GM12878 (cell line): ENCODE results near the gene GNAI2. TPM values are rescaled to one million over a fixed set of nuclear protein-coding genes. Genes with fewer than 3 reads are reported as not detected.

ENCODE experiments used
- ATAC-seq: fragments of 200-7000 bp; cut with Tn5 transposase; 3 replicates; pipeline ENCODE4 v1.9.1; 2020; ENCODE audit warnings: mild to moderate bottlenecking, moderate library complexity
- BruUV-seq: library from RNA; stranded (reverse); fragments of 400-500 nt; replicated peaks from 2 replicates; lab custom pipeline; 2021; lab: Mats Ljungman, UMichigan
- CTCF ChIA-PET: fragments of 300-600 bp; sonication (Branson Sonifier 250); formaldehyde crosslinking; extraction: SDS; loops from one replicate; lab custom pipeline; 2021; ENCODE audit warnings: inconsistent platforms; lab: Yijun Ruan, JAX
- POLR2A ChIA-PET: fragments of 350-600 bp; formaldehyde crosslinking; extraction: SDS; loops from one replicate; lab custom pipeline; 2021; ENCODE audit warnings: inconsistent platforms; lab: Charles Lee
- RAD21 ChIA-PET: fragments of 300-600 bp; sonication (Branson Sonifier 250); formaldehyde crosslinking; loops from one replicate; lab custom pipeline; 2023; ENCODE audit warnings: antibody characterized with exemption; ENCODE audit not compliant: unreplicated experiment; lab: Charles Lee
- SMC1A ChIA-PET: fragments of 300-600 bp; sonication (Branson Sonifier 250); formaldehyde crosslinking; loops from one replicate; lab custom pipeline; 2023; ENCODE audit not compliant: unreplicated experiment, uncharacterized antibody; lab: Charles Lee
- DNase-seq: peaks from one replicate; pipeline ENCODE4 v3.0.0-alpha.2; 2011; ENCODE audit warnings: low read depth, low spot score
- FAIRE-seq: peaks from 3 replicates; lab custom pipeline; 2011; peaks lifted over from hg19 to GRCh38; lab: Jason Lieb, UNC
- H2AFZ ChIP-seq: 2 replicates; pipeline ENCODE4 v1.6.0; 2011; ENCODE audit warnings: low read depth, low read length, control low read depth; ENCODE audit not compliant: control insufficient read depth
- H3K27ac ChIP-seq: 2 replicates; pipeline ENCODE4 v1.5.1; 2011; ENCODE audit warnings: control low read depth; ENCODE audit not compliant: control insufficient read depth, insufficient read depth
- H3K27me3 ChIP-seq, 2 experiments: replicated peaks in 1 of 2; 2 replicates each; pipeline versions ENCODE4 v1.6.0 to v1.6.1; 2011; ENCODE audit warnings: low read length in 1 of 2; ENCODE audit not compliant: control insufficient read depth in 2 of 2, insufficient read depth in 2 of 2
- H3K36me3 ChIP-seq, 2 experiments: 2 replicates each; pipeline ENCODE4 v1.5.1; 2011; ENCODE audit warnings: low read length in 1 of 2; ENCODE audit not compliant: control insufficient read depth in 2 of 2, insufficient read depth in 2 of 2
- H3K4me1 ChIP-seq: 2 replicates; pipeline ENCODE4 v1.6.1; 2011; ENCODE audit warnings: mild to moderate bottlenecking, low read length, moderate library complexity, mixed read lengths; ENCODE audit not compliant: control insufficient read depth, insufficient read depth
- H3K4me2 ChIP-seq: 2 replicates; pipeline ENCODE4 v1.6.0; 2011; ENCODE audit warnings: control low read depth; ENCODE audit not compliant: control insufficient read depth, insufficient read depth
- H3K4me3 ChIP-seq: fragments of 200-600 bp; sonication (generic); 2 replicates; pipeline ENCODE4 v1.5.1; 2016
- H3K79me2 ChIP-seq: 2 replicates; pipeline ENCODE4 v1.6.0; 2011; ENCODE audit warnings: low read length; ENCODE audit not compliant: control insufficient read depth, insufficient read depth
- H3K9ac ChIP-seq: 2 replicates; pipeline ENCODE4 v1.8.0; 2011; ENCODE audit warnings: low read length, control low read depth, mixed read lengths; ENCODE audit not compliant: control insufficient read depth, insufficient read depth
- H3K9me3 ChIP-seq: replicated peaks from 3 replicates; pipeline ENCODE4 v1.5.1; 2011; ENCODE audit warnings: mild to moderate bottlenecking, low read length; ENCODE audit not compliant: control insufficient read depth, insufficient read depth
- H4K20me1 ChIP-seq: 2 replicates; pipeline ENCODE4 v1.6.0; 2011; ENCODE audit not compliant: control insufficient read depth, insufficient read depth
- ETV6 ChIP-seq, 2 experiments: fragments of 450-650 bp in 1 of 2; IDR thresholded peaks in 1 of 2; conservative IDR thresholded peaks in 1 of 2; 2 replicates each; pipeline ENCODE4 v1.6.1; 2014; ENCODE audit warnings: antibody characterized with exemption in 1 of 2, borderline replicate concordance in 1 of 2, low read depth in 1 of 2, mild to moderate bottlenecking in 1 of 2, moderate library complexity in 1 of 2
- HDGF ChIP-seq: fragments of 450-650 bp; IDR thresholded peaks from 2 replicates; pipeline ENCODE4 v1.6.1; 2016; ENCODE audit warnings: antibody characterized with exemption
- IKZF1 ChIP-seq: fragments of 450-650 bp; conservative IDR thresholded peaks from 2 replicates; pipeline ENCODE4 v1.6.1; 2017; ENCODE audit warnings: antibody characterized with exemption, mild to moderate bottlenecking
- IKZF2 ChIP-seq, 2 experiments: fragments of 450-650 bp; IDR thresholded peaks; 2 replicates each; pipeline ENCODE4 v1.6.1; 2017; ENCODE audit warnings: mild to moderate bottlenecking in 2 of 2, moderate library complexity in 2 of 2
- NBN ChIP-seq: fragments of 450-650 bp; IDR thresholded peaks from 2 replicates; pipeline ENCODE4 v1.6.1; 2016
- POU2F2 ChIP-seq: IDR thresholded peaks from 3 replicates; pipeline ENCODE4 v1.6.1; 2011; ENCODE audit warnings: low read depth, mild to moderate bottlenecking, low read length, borderline replicate concordance
- RELA ChIP-seq: fragments of 450-650 bp; IDR thresholded peaks from 2 replicates; pipeline ENCODE4 v1.8.0; 2014; ENCODE audit warnings: borderline replicate concordance; ENCODE audit not compliant: partially characterized antibody
- RUNX3 ChIP-seq: IDR thresholded peaks from 2 replicates; pipeline ENCODE4 v1.6.1; 2012; ENCODE audit warnings: low read length, inconsistent platforms
- SPI1 ChIP-seq: IDR thresholded peaks from 2 replicates; pipeline ENCODE4 v1.6.1; 2011; ENCODE audit warnings: low read depth, mild to moderate bottlenecking, low read length, moderate library complexity, borderline replicate concordance; ENCODE audit not compliant: insufficient read depth
- TARDBP ChIP-seq: IDR thresholded peaks from 2 replicates; pipeline ENCODE4 v1.6.1; 2016; ENCODE audit warnings: borderline replicate concordance
- TCF12 ChIP-seq: IDR thresholded peaks from 2 replicates; pipeline ENCODE4 v1.6.1; 2011; ENCODE audit warnings: low read depth, mild to moderate bottlenecking, low read length
- YY1 ChIP-seq: IDR thresholded peaks from 2 replicates; pipeline ENCODE4 v1.6.1; 2011; ENCODE audit warnings: low read depth, mild to moderate bottlenecking, low read length
- ZBED1 ChIP-seq: IDR thresholded peaks from 2 replicates; pipeline ENCODE4 v1.6.1; 2016; ENCODE audit warnings: borderline replicate concordance
- ZNF207 ChIP-seq: fragments of 450-650 bp; IDR thresholded peaks from 2 replicates; pipeline ENCODE4 v1.6.1; 2014; ENCODE audit warnings: antibody characterized with exemption, mild to moderate bottlenecking, borderline replicate concordance
- WGBS: methylation state at CpG from one replicate; pipeline ENCODE4 v1.1.6; 2016; ENCODE audit warnings: low lambda C conversion rate; ENCODE audit not compliant: insufficient replicate concordance, insufficient coverage; ENCODE audit errors: missing lambda C conversion rate; 5-methylcytosine and 5-hydroxymethylcytosine counted together
- in situ Hi-C: fragments of 300-500 bp; cut with MboI; formaldehyde crosslinking; loops from 9 replicates; pipeline ENCODE4 v1.14.3; 2018; ENCODE audit warnings: mixed read lengths
- intact Hi-C: fragments of 100-400 bp; cut with micrococcal nuclease; formaldehyde crosslinking; loops from one replicate; pipeline ENCODE4 v1.14.2; 2022; ENCODE audit not compliant: unreplicated experiment
- polyA plus RNA-seq, 11 experiments: library from polyadenylated mRNA; depleted of rRNA in 4 of 11; unstranded in 6 of 11; stranded (reverse) in 5 of 11; fragments of >200 nt; fragmentation: Nextera tagmentation in 4 of 11; fragmentation: Illumina TruSeq in 1 of 11; extraction: Ambion mirVana in 4 of 11; extraction: Trizol in 1 of 11; gene quantifications; 1 replicate in 1 of 11; 2 replicates in 10 of 11; pipeline versions ENCODE4 v1.2.1 to v1.2.3, GENCODE V29; 2011 to 2016; ENCODE audit warnings: inconsistent platforms in 2 of 11, missing spikeins in 2 of 11, low read depth in 1 of 11
- total RNA-seq, 4 experiments: library from RNA; depleted of rRNA in 3 of 4; stranded (reverse); fragments of >200 nt in 3 of 4; fragmentation: Illumina TruSeq in 1 of 4; extraction: Trizol in 1 of 4; gene quantifications; 2 replicates each; pipeline versions ENCODE4 v1.2.1 to v1.2.3, GENCODE V29; 2013 to 2021
- TF ChIP-seq, protein P1 (sequence below): fragments of 150-350 bp; IDR thresholded peaks from 2 replicates; pipeline ENCODE4 v1.6.1; 2016; ENCODE audit warnings: low read depth, low read length

The GNAI2 gene
- total and polyA plus RNA-seq, 10 of the 15 experiments (the other 5 are each of a cell fraction or from before 2014, with no cell fraction given): 5.0 to 346 (median 237) TPM

DNA sequence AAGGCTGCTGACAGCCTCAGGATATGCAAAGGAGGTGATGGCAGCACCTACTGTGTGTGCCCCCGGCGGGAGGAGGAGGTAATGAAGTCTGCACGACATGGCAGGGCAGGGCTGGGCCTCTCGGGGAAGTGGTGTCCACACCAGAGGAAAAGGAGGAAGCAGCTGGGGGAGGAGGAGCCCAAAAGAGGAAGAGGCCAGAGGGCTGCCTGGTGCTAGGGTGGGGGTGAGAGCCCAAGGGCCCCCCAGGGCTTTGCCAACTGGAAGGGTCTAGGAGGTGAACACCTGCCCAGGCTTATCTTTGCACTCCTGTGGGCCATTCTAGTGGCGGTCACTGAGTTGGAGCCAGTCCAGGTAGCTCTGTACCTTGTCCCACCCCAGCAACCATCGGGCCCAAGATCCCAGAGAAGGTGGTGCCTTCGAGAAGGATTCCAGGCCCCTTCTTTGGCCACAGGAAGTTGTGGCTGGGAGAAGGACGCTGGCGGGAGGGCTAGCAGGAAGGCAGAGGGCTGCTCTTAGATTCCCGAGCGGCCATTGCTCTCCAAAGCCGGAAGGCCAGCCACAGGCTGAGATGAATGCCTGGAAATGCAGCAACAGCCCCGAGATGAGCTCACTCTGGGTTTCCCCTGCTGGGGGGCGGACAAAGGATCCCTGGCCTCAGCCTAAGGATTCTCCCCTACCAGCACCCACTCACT, 7.0 kb downstream of the GNAI2 start:
- 6% methylated on average over 14 of the region's 14 CpGs for WGBS
- Histone ChIP-seq H4K20me1 (peaks cover 19% of the 10 kb centered on the region), H3K79me2 (peaks cover 87% of the 10 kb centered on the region), H3K4me3 (peak overlapping the region; percentile 64), H3K9ac (peak overlapping the region; percentile 49), H3K27ac (peak overlapping the region; percentile 82), H3K4me1 (peaks cover 58% of the 10 kb centered on the region), H3K4me2 (peak overlapping the region; percentile 90), H3K9me3 (no peaks in the 10 kb centered on the region), H3K36me3 (peaks cover 6 to 7% of the 10 kb centered on the region in 2 experiments; a peak in 3 of 4 replicates), H3K27me3 (no peaks in the 10 kb centered on the region), H2AFZ (no peak overlapping the region; the same call in 1 of the 2 replicates)
- ChIA-PET POLR2A (interaction anchor here (0.6 to 2.3 kb wide), 7 partner anchors 9 to 913 kb away, joined by 3 to 9 read pairs (median 3); no protein-coding TSS in a partner anchor), RAD21 (interaction anchor here (0.6 to 5.1 kb wide), 5 partner anchors 13 to 404 kb away, joined by 3 to 36 read pairs (median 3); no protein-coding TSS in a partner anchor), CTCF (interaction anchor here (0.9 to 3.6 kb wide), 3 partner anchors 16 to 48 kb away, joined by 5 to 42 read pairs (median 6); no protein-coding TSS in a partner anchor), SMC1A (interaction anchor here (1.0 to 3.2 kb wide), 3 partner anchors 14 to 29 kb away, joined by 4 to 15 read pairs (median 4); no protein-coding TSS in a partner anchor)
- TF ChIP-seq IKZF2 (IDR thresholded peaks at IDR 0.05) (peak; percentile 14 to 27; a peak in 2 of 4 replicates), NBN (0 out of 2 replicates have a peak, but pooled peaks have one; percentile 23), RELA (peak; percentile 23), HDGF (peak; percentile 7; the same call in 1 of the 2 replicates), TARDBP (no peak), SPI1 (peak; percentile 91), POU2F2 (0 out of 3 replicates have a peak, but pooled peaks have one; percentile 18), YY1 (peak; percentile 76), TCF12 (0 out of 2 replicates have a peak, but pooled peaks have one; percentile 16), IKZF1 (peak; percentile 65), ZNF207 (no peak), ZBED1 (no peak), ETV6 (conservative IDR thresholded peaks at IDR 0.05 in 1 of 2, IDR thresholded peaks at IDR 0.05 in 1 of 2; ENCODE audit: borderline replicate concordance in 1 of 2, low read depth in 1 of 2) (peak in 1 of 2 experiments; percentile 68; a peak in 2 of 4 replicates), RUNX3 (no peak; the same call in 1 of the 2 replicates)
- TF ChIP-seq, protein P1, sequence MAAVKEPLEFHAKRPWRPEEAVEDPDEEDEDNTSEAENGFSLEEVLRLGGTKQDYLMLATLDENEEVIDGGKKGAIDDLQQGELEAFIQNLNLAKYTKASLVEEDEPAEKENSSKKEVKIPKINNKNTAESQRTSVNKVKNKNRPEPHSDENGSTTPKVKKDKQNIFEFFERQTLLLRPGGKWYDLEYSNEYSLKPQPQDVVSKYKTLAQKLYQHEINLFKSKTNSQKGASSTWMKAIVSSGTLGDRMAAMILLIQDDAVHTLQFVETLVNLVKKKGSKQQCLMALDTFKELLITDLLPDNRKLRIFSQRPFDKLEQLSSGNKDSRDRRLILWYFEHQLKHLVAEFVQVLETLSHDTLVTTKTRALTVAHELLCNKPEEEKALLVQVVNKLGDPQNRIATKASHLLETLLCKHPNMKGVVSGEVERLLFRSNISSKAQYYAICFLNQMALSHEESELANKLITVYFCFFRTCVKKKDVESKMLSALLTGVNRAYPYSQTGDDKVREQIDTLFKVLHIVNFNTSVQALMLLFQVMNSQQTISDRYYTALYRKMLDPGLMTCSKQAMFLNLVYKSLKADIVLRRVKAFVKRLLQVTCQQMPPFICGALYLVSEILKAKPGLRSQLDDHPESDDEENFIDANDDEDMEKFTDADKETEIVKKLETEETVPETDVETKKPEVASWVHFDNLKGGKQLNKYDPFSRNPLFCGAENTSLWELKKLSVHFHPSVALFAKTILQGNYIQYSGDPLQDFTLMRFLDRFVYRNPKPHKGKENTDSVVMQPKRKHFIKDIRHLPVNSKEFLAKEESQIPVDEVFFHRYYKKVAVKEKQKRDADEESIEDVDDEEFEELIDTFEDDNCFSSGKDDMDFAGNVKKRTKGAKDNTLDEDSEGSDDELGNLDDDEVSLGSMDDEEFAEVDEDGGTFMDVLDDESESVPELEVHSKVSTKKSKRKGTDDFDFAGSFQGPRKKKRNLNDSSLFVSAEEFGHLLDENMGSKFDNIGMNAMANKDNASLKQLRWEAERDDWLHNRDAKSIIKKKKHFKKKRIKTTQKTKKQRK: no peak
- intact Hi-C loops: no loop called here
- DNase-seq (no peak), FAIRE-seq (no peak), ATAC-seq (peak; percentile 19)
- in situ Hi-C loops: no loop called here
- no TSS peak for BruUV-seq
